ENCODE results near the gene FAM114A1. TPM values are rescaled to one million over a fixed set of nuclear protein-coding genes. Genes with fewer than 3 reads are reported as not detected.
A peak's percentile ranks its signal among the peaks of the same experiment; 100 is the strongest.

Gene FAM114A1
- total and polyA plus RNA-seq, 4 donors: 22.1 to 108 (median 53.9) TPM

- peak overlapping the region; percentile 77 to 84 for H3K27ac ChIP-seq (ENCODE audit: low read depth in 1 of 2, low read length in 2 of 2)
- peaks cover 7 to 62% (median 36%) of the 10 kb centered on the region in 4 donors for H3K4me1 ChIP-seq (ENCODE audit: control insufficient read depth in 4 of 4, insufficient read depth in 4 of 4, low read length in 3 of 4)
These were observed 4.0 kb downstream of the FAM114A1 start for GRCh38 chr4:38871593-38871992.

More at GRCh38 chr4:38871593-38871992, 4.0 kb downstream of the FAM114A1 start:
- no peak overlapping the region for H3K9ac ChIP-seq (ENCODE audit: low read depth in 1 of 2, low read length in 2 of 2)
- no peaks in the 10 kb centered on the region for H3K9me3 ChIP-seq (ENCODE audit: control insufficient read depth in 4 of 4, low read length in 3 of 4)
- no peak overlapping the region for H3K4me3 ChIP-seq (ENCODE audit: low read depth in 1 of 3, low read length in 3 of 3)
- no peak for DNase-seq (ENCODE audit: low spot score)
- no peaks in the 10 kb centered on the region for H3K27me3 ChIP-seq (ENCODE audit: control insufficient read depth in 4 of 4, insufficient read depth in 4 of 4, low read length in 3 of 4)
- TF ChIP-seq YY1 (IDR thresholded peaks at IDR 0.05): no peak
- TF ChIP-seq TAF1 (conservative IDR thresholded peaks at IDR 0.05): no peak
- no peak for TF ChIP-seq RAD21 (IDR thresholded peaks at IDR 0.05)
- TF ChIP-seq GABPA (IDR thresholded peaks at IDR 0.05 in 1 of 2, conservative IDR thresholded peaks at IDR 0.05 in 1 of 2): no peak
- TF ChIP-seq, protein P1, sequence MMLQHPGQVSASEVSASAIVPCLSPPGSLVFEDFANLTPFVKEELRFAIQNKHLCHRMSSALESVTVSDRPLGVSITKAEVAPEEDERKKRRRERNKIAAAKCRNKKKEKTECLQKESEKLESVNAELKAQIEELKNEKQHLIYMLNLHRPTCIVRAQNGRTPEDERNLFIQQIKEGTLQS (IDR thresholded peaks at IDR 0.05): no peak
- no peak for TF ChIP-seq JUND (IDR thresholded peaks at IDR 0.05)
- TF ChIP-seq, protein P2, sequence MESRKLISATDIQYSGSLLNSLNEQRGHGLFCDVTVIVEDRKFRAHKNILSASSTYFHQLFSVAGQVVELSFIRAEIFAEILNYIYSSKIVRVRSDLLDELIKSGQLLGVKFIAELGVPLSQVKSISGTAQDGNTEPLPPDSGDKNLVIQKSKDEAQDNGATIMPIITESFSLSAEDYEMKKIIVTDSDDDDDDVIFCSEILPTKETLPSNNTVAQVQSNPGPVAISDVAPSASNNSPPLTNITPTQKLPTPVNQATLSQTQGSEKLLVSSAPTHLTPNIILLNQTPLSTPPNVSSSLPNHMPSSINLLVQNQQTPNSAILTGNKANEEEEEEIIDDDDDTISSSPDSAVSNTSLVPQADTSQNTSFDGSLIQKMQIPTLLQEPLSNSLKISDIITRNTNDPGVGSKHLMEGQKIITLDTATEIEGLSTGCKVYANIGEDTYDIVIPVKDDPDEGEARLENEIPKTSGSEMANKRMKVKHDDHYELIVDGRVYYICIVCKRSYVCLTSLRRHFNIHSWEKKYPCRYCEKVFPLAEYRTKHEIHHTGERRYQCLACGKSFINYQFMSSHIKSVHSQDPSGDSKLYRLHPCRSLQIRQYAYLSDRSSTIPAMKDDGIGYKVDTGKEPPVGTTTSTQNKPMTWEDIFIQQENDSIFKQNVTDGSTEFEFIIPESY (IDR thresholded peaks at IDR 0.05): no peak
- no peak for TF ChIP-seq CTCF (IDR thresholded peaks at IDR 0.05; ENCODE audit: low read depth, low read length, missing input control)
- TF ChIP-seq FOXA2 (IDR thresholded peaks at IDR 0.05): no peak
- TF ChIP-seq HNF4A (conservative IDR thresholded peaks at IDR 0.05): no peak
- no peak for TF ChIP-seq MAX (IDR thresholded peaks at IDR 0.05)
- TF ChIP-seq SP1 (IDR thresholded peaks at IDR 0.05): no peak
- TF ChIP-seq NR2F2 (IDR thresholded peaks at IDR 0.05): no peak
- no peak for TF ChIP-seq FOXA1 (IDR thresholded peaks at IDR 0.05)
- TF ChIP-seq HNF4G (IDR thresholded peaks at IDR 0.05): no peak
- TF ChIP-seq EGR1 (IDR thresholded peaks at IDR 0.05; ENCODE audit: low read depth in 2 of 2): no peak
- TF ChIP-seq RXRA (IDR thresholded peaks at IDR 0.05): no peak
- no peak for TF ChIP-seq REST (IDR thresholded peaks at IDR 0.05)
- H3K36me3 ChIP-seq (ENCODE audit: control insufficient read depth in 4 of 4, insufficient read depth in 3 of 4, low read depth in 1 of 4, low read length in 3 of 4): peaks cover 0 to 12% (median 2%) of the 10 kb centered on the region in 4 donors
- WGBS: 95% methylated on average over 1 of the region's 1 CpG

Data from liver (tissue), 9 donors.